Smooth muscle cell (in vitro differentiated cells): ENCODE results near the gene ARHGEF12. TPM values are rescaled to one million over a fixed set of nuclear protein-coding genes. Genes with fewer than 3 reads are reported as not detected.

Experiments
- DNase-seq: peaks from one replicate; lab custom pipeline; 2025; ENCODE audit not compliant: unreplicated experiment; lab: John Stamatoyannopoulos, UW
- H2AFZ ChIP-seq: fragments of 200-600 bp; sonication (generic); 2 replicates; pipeline ENCODE4 v1.6.0; 2016; ENCODE audit warnings: antibody characterized with exemption, low read depth, mild to moderate bottlenecking
- H3F3A ChIP-seq: fragments of 200-600 bp; sonication (generic); 2 replicates; pipeline ENCODE4 v1.6.0; 2017; ENCODE audit warnings: antibody characterized with exemption, low read depth
- H3K27ac ChIP-seq: fragments of 200-600 bp; sonication (generic); 2 replicates; pipeline ENCODE4 v1.5.1; 2016; ENCODE audit warnings: low read depth, mild to moderate bottlenecking
- H3K27me3 ChIP-seq: fragments of 200-600 bp; sonication (generic); 2 replicates; pipeline ENCODE4 v1.6.1; 2016; ENCODE audit warnings: low read depth, mild to moderate bottlenecking
- H3K36me3 ChIP-seq: fragments of 200-600 bp; sonication (generic); 2 replicates; pipeline ENCODE4 v1.5.1; 2016; ENCODE audit warnings: low read depth
- H3K4me1 ChIP-seq: fragments of 200-600 bp; sonication (generic); 2 replicates; pipeline ENCODE4 v1.5.1; 2016; ENCODE audit warnings: low read depth
- H3K4me2 ChIP-seq: fragments of 200-600 bp; sonication (generic); 2 replicates; pipeline ENCODE4 v1.6.0; 2016; ENCODE audit warnings: mild to moderate bottlenecking
- H3K4me3 ChIP-seq: fragments of 200-600 bp; sonication (generic); 2 replicates; pipeline ENCODE4 v1.5.1; 2016; ENCODE audit warnings: mild to moderate bottlenecking
- H3K79me2 ChIP-seq: fragments of 200-600 bp; sonication (generic); 2 replicates; pipeline ENCODE4 v1.6.0; 2016; ENCODE audit warnings: low read depth, mild to moderate bottlenecking
- H3K9ac ChIP-seq: fragments of 200-600 bp; sonication (generic); 2 replicates; pipeline ENCODE4 v1.6.0; 2016; ENCODE audit warnings: low read depth
- H3K9me3 ChIP-seq: fragments of 200-600 bp; sonication (generic); replicated peaks from 2 replicates; pipeline ENCODE4 v1.5.1; 2016; ENCODE audit warnings: low read depth
- H4K20me1 ChIP-seq: fragments of 200-600 bp; sonication (generic); 2 replicates; pipeline ENCODE4 v1.6.0; 2016; ENCODE audit warnings: low read depth
- WGBS: methylation state at CpG from one replicate; pipeline ENCODE4 v1.1.7; 2016; ENCODE audit warnings: low lambda C conversion rate; 5-methylcytosine and 5-hydroxymethylcytosine counted together
- polyA plus RNA-seq: library from polyadenylated mRNA; unstranded; fragments of >200 nt; fragmentation: Nextera tagmentation; extraction: Ambion mirVana; gene quantifications from 2 replicates; pipeline ENCODE4 v1.2.1, GENCODE V29; 2016
- total RNA-seq: library from RNA; depleted of rRNA; stranded (reverse); fragments of >200 nt; gene quantifications from 2 replicates; pipeline ENCODE4 v1.2.3, GENCODE V29; 2014
- TF ChIP-seq, protein P1 (sequence below): fragments of 200-600 bp; sonication (generic); IDR thresholded peaks from 2 replicates; pipeline ENCODE4 v1.5.1; 2017; ENCODE audit warnings: borderline replicate concordance, mild to moderate bottlenecking, antibody characterized with exemption; ENCODE audit not compliant: insufficient read depth, poor library complexity, severe bottlenecking

The ARHGEF12 gene
- total and polyA plus RNA-seq, 2 experiments from 2014 or later = 24.6 to 89.4 TPM

DNA sequence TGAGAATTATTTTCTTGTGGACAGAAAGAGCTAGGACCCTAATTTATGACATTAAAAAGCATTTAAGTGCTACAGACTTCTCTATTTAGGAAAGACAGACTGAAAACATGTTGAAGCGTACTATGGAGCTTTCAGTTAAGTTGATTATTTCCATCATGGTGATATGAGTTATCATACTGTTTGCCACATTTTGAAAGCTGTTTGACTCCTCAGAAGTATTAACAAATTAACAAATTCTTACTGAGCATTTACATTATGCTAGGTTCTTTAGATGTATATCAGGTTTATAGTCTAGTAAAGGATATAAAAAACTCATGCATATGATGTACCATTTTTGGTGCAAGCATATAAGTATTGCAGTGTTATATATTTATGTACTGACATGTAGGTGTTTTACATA lies 50.1 kb downstream of the ARHGEF12 start:
- Histone ChIP-seq H2AFZ (no peak overlapping the region), H3K27ac (peak overlapping the region; percentile 88), H4K20me1 (peaks cover 34% of the 10 kb centered on the region), H3K4me2 (peak overlapping the region; percentile 81), H3K9me3 (no peaks in the 10 kb centered on the region), H3K36me3 (no peaks in the 10 kb centered on the region), H3K4me3 (peak overlapping the region; percentile 40), H3K27me3 (no peaks in the 10 kb centered on the region), H3K4me1 (peaks cover 45% of the 10 kb centered on the region), H3K9ac (peak overlapping the region; percentile 70), H3K79me2 (peaks cover 98% of the 10 kb centered on the region), H3F3A (peaks cover 16% of the 10 kb centered on the region)
- TF ChIP-seq, protein P1, sequence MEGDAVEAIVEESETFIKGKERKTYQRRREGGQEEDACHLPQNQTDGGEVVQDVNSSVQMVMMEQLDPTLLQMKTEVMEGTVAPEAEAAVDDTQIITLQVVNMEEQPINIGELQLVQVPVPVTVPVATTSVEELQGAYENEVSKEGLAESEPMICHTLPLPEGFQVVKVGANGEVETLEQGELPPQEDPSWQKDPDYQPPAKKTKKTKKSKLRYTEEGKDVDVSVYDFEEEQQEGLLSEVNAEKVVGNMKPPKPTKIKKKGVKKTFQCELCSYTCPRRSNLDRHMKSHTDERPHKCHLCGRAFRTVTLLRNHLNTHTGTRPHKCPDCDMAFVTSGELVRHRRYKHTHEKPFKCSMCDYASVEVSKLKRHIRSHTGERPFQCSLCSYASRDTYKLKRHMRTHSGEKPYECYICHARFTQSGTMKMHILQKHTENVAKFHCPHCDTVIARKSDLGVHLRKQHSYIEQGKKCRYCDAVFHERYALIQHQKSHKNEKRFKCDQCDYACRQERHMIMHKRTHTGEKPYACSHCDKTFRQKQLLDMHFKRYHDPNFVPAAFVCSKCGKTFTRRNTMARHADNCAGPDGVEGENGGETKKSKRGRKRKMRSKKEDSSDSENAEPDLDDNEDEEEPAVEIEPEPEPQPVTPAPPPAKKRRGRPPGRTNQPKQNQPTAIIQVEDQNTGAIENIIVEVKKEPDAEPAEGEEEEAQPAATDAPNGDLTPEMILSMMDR = no peak
- DNase-seq = no peak
- WGBS = 80% methylated on average over 1 of the region's 1 CpG

DNA sequence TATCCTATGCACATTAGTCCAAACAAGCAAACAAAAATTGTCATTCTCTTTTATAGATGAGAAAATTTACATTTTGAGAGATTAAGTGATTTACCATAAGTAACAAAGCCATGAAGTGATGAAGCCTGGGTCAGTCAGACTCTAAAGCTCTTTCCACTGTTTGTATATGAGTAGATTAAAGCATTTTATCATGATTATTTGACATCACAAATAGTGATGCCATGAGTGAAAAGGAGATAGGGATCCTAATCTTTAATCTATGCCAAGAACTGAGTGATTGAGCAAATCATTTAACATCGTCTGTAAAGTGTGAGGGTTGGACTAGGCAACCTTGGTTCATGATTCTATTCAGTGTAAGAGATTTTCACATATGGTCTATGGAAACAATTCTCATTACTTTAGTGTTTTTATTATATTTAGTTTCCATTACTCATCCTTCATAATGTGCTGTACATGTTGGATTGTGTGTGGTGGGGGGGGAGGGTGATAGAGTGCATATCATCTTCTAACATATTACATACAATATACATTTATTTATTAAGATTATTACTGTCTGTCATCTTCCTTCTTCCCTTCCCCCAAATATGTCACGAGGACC lies 50.7 kb downstream of the ARHGEF12 start:
- peaks cover 29% of the 10 kb centered on the region for H4K20me1 ChIP-seq
- H2AFZ ChIP-seq = no peak overlapping the region
- TF ChIP-seq, protein P1 = no peak
- H3K79me2 ChIP-seq = peaks cover 93% of the 10 kb centered on the region
- H3K27ac ChIP-seq = peak overlapping the region; percentile 88
- H3K4me3 ChIP-seq = peak overlapping the region; percentile 40
- peaks cover 51% of the 10 kb centered on the region for H3K4me1 ChIP-seq
- peaks cover 16% of the 10 kb centered on the region for H3F3A ChIP-seq
- WGBS = 77% methylated on average over 2 of the region's 2 CpGs
- no peaks in the 10 kb centered on the region for H3K27me3 ChIP-seq
- peak overlapping the region; percentile 81 for H3K4me2 ChIP-seq
- no peak for DNase-seq
- H3K9me3 ChIP-seq = no peaks in the 10 kb centered on the region
- no peaks in the 10 kb centered on the region for H3K36me3 ChIP-seq
- H3K9ac ChIP-seq = peak overlapping the region; percentile 70

DNA sequence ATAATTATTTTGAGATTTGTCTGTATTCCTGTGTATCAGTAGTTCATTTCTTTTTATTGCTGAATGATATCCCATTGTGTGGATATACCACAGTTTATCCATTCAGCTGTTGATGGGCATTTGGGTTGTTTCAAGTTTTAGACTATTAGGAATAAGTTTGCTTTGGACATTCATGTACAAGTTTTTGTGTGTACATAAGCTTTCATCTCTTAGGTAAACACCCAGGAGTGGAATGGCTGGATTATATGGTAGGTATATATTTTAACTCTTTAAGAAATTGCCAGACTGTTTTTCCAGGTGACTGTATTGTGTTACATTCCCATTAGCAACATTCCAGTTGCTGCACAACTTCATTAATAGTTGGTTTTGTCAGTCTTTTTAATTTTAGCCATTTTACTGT lies 52.0 kb downstream of the ARHGEF12 start:
- peak overlapping the region; percentile 81 for H3K4me2 ChIP-seq
- no peak for DNase-seq
- H3K9me3 ChIP-seq = no peaks in the 10 kb centered on the region
- no peaks in the 10 kb centered on the region for H3K27me3 ChIP-seq
- no peak overlapping the region for H3K9ac ChIP-seq
- H3K36me3 ChIP-seq = no peaks in the 10 kb centered on the region
- peaks cover 59% of the 10 kb centered on the region for H3K4me1 ChIP-seq
- peak overlapping the region; percentile 88 for H3K27ac ChIP-seq
- peaks cover 91% of the 10 kb centered on the region for H3K79me2 ChIP-seq
- H4K20me1 ChIP-seq = peaks cover 29% of the 10 kb centered on the region
- no peak overlapping the region for H3K4me3 ChIP-seq
- TF ChIP-seq, protein P1 = no peak
- no peak overlapping the region for H2AFZ ChIP-seq
- H3F3A ChIP-seq = peaks cover 22% of the 10 kb centered on the region
